ENCODE results near the gene PHPT1. TPM values are rescaled to one million over a fixed set of nuclear protein-coding genes. Genes with fewer than 3 reads are reported as not detected.

Gene PHPT1
- total and polyA plus RNA-seq, 2 of the 13 experiments (the other 11 are each of a cell fraction or from before 2014, with no cell fraction given) = 189 to 192 TPM

GRCh38 chr9:136847826-136848392, 1.3 kb upstream of the PHPT1 start:
- Histone ChIP-seq H3K4me3 (replicated peaks in 1 of 3; ENCODE audit: insufficient read depth in 1 of 3, low read depth in 2 of 3, low read length in 3 of 3) (peak overlapping the region; percentile 88 to 98 (median 91)), H3K79me2 (ENCODE audit: insufficient read depth, low read length) (peaks cover 17% of the 10 kb centered on the region), H2AFZ (ENCODE audit: low read length) (no peak overlapping the region), H4K20me1 (ENCODE audit: insufficient read depth, low read length) (peaks cover 9% of the 10 kb centered on the region; the same call in 1 of the 2 replicates), H3K4me2 (ENCODE audit: low read depth, low read length) (peak overlapping the region; percentile 81), H3K9me3 (ENCODE audit: low read length) (no peaks in the 10 kb centered on the region), H3K4me1 (ENCODE audit: insufficient read depth, low read length) (peaks cover 31% of the 10 kb centered on the region), H3K9ac (ENCODE audit: insufficient read depth, low read depth, low read length) (peak overlapping the region; percentile 94), H3K36me3 (replicated peaks in 1 of 2; ENCODE audit: control insufficient read depth in 1 of 2, insufficient read depth in 2 of 2, low read length in 2 of 2) (peaks cover 11 to 20% of the 10 kb centered on the region in 2 experiments), H3K27me3 (ENCODE audit: control insufficient read depth in 1 of 2, insufficient read depth in 2 of 2, low read length in 2 of 2) (no peaks in the 10 kb centered on the region; a peak in 1 of 5 replicates), H3K27ac (ENCODE audit: extremely low read length, insufficient read depth, low read length) (peak overlapping the region; percentile 91)
- DNase-seq (ENCODE audit: low spot score) = peak; percentile 72
- POLR2A ChIA-PET = interaction anchor here (0.6 to 2.3 kb wide), 15 partner anchors 9 to 239 kb away, joined by 3 to 45 read pairs (median 4); partner anchors contain the start of genes EDF1, MAN1B1, RABL6 and TMEM141
- in situ Hi-C loops (cut with HindIII; ENCODE audit: extremely low pct_ligation_motif_present, low pct_unique_long_range_greater_than_20kb) (loop anchor here (10.0 kb wide), 1 partner anchor 187 kb away; the partner anchor contains the start of gene FUT7), intact Hi-C loops (cut with micrococcal nuclease; ENCODE audit: unreplicated experiment) (loop anchor here (5.0 kb wide), 2 partner anchors 34 to 61 kb away; no protein-coding TSS in a partner anchor)
- no TSS peak for BruUV-seq (replicated peaks)
- 4% methylated on average over 15 of the region's 48 CpGs for WGBS (ENCODE audit: low lambda C conversion rate)
- FAIRE-seq = peak; percentile 46
- peak; percentile 47 for ATAC-seq
- CTCF ChIA-PET (ENCODE audit: low intra/inter-chr PET ratio, low total read pairs) = no interaction called here
- TF ChIP-seq HMGXB4 (CRISPR knock-in tag; IDR thresholded peaks at IDR 0.05; ENCODE audit: borderline replicate concordance in 1 of 2, low read depth in 1 of 2) = peak; percentile 42 to 62; a peak in 3 of 4 replicates
- TF ChIP-seq NR2F6 (IDR thresholded peaks at IDR 0.05) = no peak
- no peak for TF ChIP-seq NR2F6 (CRISPR knock-in tag; IDR thresholded peaks at IDR 0.05)
- TF ChIP-seq SMAD1 (CRISPR knock-in tag; IDR thresholded peaks at IDR 0.05; ENCODE audit: borderline replicate concordance, low read depth) = no peak; the same call in 1 of the 2 replicates
- TF ChIP-seq MIER2 (CRISPR knock-in tag; IDR thresholded peaks at IDR 0.05) = no peak
- no peak for TF ChIP-seq ISX (CRISPR knock-in tag; conservative IDR thresholded peaks at IDR 0.05)
- no peak for TF ChIP-seq ZNF724P (CRISPR knock-in tag; IDR thresholded peaks at IDR 0.05; ENCODE audit: borderline replicate concordance)
- TF ChIP-seq SAP130 (CRISPR knock-in tag; IDR thresholded peaks at IDR 0.05; ENCODE audit: low read depth) = peak; percentile 68
- TF ChIP-seq MTA3 (CRISPR knock-in tag; IDR thresholded peaks at IDR 0.05) = no peak
- peak; percentile 76 for TF ChIP-seq PHF8 (CRISPR knock-in tag; IDR thresholded peaks at IDR 0.05)
- TF ChIP-seq ZNF652 (CRISPR knock-in tag; IDR thresholded peaks at IDR 0.05; ENCODE audit: borderline replicate concordance, low read depth) = no peak
- peak; percentile 79; the same call in 1 of the 2 replicates for TF ChIP-seq ZNF274 (CRISPR knock-in tag; IDR thresholded peaks at IDR 0.05)
- TF ChIP-seq ZNF180 (CRISPR knock-in tag; IDR thresholded peaks at IDR 0.05; ENCODE audit: borderline replicate concordance, low read depth) = no peak
- TF ChIP-seq SP4 (CRISPR knock-in tag; IDR thresholded peaks at IDR 0.05) = no peak
- peak; percentile 66; the same call in 1 of the 2 replicates for TF ChIP-seq ZBTB34 (CRISPR knock-in tag; IDR thresholded peaks at IDR 0.05)
- TF ChIP-seq, protein P1, sequence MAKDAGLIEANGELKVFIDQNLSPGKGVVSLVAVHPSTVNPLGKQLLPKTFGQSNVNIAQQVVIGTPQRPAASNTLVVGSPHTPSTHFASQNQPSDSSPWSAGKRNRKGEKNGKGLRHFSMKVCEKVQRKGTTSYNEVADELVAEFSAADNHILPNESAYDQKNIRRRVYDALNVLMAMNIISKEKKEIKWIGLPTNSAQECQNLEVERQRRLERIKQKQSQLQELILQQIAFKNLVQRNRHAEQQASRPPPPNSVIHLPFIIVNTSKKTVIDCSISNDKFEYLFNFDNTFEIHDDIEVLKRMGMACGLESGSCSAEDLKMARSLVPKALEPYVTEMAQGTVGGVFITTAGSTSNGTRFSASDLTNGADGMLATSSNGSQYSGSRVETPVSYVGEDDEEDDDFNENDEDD (CRISPR knock-in tag; IDR thresholded peaks at IDR 0.05; ENCODE audit: borderline replicate concordance) = peak; percentile 38; the same call in 1 of the 2 replicates
- TF ChIP-seq ZNF629 (CRISPR knock-in tag; conservative IDR thresholded peaks at IDR 0.05) = no peak
- TF ChIP-seq TP53 (CRISPR knock-in tag; conservative IDR thresholded peaks at IDR 0.05) = no peak
- TF ChIP-seq ESRRA (CRISPR knock-in tag; IDR thresholded peaks at IDR 0.05; ENCODE audit: low read depth) = no peak; the same call in 1 of the 2 replicates

All from HepG2 (cell line).